GF-D8 (cell line): ENCODE measurements around the gene CNGB1.
"Not testable (repeated sequence)": the region's sequence is repeated elsewhere in the genome, so short reads cannot be mapped to it uniquely, and the experiment has no call there.

Experiments
- DNase-seq: peaks from one replicate; lab custom pipeline; 2025; lab: John Stamatoyannopoulos, UW

CNGB1 gene

DNA sequence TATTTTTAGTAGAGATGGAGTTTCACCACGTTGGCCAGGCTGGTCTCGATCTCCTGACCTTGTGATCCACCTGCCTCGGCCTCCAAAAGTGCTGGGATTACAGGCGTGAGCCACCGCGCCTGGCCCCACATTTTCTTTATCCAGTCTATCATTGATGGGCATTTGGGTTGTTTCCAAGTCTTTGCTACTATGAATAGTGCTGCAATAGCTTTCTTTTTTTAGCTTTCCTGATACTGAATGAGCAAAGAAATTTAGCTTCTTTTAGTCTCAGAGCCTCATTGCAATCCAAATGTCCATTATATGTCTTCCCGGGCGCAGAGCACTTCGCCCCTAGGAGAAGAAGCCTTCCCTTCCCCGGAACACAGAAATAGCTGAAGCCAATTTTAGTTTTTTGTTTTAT is 112.9 kb downstream of the CNGB1 start:
- DNase-seq, result not testable (repeated sequence)

DNA sequence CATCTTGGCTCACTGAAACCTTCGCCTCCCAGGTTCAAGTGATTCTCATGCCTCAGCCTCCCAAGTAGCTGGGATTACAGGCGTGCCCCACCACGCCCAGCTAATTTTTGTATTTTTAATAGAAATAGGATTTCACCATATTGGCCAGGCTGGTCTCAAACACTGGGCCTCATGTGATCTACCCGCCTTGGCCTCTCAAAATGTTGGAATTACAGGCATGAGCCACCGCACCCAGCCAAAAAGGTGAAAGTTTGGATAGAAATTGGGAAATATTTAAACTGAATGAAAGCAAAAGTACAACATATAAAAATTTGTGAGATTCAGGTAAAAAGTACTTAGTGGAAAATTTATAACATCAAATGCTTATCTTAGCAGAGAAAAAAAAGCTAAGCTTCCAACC is 115.7 kb downstream of the CNGB1 start:
- no peak for DNase-seq

DNA sequence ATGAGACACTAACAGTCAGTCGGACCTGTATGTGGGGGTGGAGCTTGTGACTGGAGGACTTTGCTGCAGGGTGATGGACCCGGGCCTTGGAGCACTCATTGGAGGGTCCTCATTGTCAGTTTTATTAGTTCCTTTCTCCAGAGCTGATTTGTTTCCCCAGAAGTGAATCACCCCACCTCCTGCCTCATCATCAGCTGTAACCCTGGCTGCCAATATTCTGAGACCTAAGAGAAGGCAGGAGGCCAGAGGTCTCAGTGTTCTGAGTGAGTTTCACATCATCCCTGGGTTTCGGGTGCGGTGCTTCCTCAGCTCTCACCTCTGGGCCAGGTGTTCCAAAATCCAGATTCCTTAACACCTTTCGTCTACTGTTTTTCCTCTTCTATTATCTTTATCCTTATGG is 118.7 kb downstream of the CNGB1 start:
- no peak for DNase-seq

DNA sequence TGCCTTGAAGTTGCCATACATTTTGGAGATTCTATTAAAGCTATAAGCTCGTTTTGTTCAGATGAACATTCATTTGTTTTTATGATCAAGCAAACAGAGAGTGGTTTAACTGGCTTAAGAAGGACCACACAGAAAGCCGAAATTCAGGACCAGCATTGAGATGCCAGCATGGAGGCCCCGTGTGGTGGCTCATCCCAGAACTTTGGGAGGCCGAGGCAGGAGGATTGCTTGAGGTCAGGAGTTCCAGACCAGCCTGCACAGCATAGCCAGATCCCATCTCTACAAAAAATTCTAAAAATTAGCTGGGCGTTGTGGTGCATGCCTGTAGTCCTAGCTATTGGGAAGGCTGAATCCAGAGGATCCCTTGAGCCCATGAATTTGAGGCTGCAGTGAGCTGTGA is 122.7 kb downstream of the CNGB1 start:
- DNase-seq, result no peak

DNA sequence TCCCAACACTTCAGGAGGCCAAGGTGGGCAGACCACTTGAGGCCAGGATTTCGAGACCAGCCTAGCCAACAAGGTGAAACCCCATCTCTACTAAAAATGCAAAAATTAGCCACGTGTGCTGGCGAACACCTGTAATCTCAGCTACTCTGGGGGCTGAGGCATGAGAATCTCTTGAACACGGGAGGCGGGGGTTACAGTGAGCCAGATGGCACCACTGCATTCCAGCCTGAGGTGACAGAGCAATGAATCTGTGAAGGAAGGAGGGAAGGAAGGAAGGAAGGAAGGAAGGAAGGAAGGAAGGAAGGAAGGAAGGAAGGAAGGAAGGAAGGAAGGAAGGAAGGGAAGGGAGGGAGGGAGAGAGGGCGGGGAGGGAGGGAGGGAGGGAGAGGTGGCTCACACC is 124.0 kb downstream of the CNGB1 start:
- not testable (repeated sequence) for DNase-seq

DNA sequence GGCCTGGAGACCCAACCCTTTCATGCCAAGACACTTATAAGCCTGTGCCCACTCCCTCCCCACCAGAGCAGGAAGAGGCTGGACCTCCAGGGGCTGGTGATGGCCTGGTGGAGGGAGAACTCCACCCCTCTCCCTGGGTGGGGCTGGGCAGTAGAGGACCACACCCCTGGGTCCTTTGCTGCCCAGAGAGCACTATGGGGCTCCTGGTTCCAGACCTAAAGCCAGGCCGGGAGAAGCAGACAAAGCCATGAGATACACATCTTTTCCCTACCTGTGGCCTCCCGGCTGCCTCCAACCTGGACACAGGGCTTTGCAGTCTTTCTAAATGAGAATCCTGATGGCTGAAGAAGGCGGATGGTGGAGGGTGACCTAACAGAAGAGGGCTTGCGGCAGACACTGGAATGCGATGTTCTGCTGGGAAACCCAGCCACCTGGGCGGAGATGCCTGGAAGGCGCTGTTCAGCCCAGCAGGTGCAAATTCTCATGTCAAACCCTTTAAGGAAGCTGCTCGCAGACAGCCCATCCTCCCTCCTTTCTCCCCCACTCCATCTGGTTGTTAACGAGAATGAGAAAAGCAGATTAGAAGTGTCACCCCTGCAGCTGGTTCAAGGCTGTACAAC is 124.7 kb downstream of the CNGB1 start:
- DNase-seq, result no peak

DNA sequence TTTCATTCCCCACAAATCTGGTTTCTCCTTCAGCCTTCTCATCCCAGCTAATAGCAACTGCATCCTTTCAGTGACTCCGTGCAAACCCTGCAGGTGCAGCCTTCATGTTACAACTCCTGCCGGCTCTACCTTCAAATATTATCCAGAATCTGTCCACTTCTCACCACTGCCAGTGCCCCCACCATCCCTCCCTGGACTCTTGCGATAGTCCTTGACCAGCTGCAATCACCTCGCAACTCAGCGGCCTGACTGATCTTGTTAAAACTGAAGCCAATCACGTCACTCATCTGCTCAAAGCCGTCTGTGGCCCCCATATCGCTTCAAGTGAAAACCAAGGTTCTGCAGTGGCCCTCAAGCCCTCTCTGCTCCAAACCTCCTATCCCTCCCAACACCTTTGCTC is 125.8 kb downstream of the CNGB1 start:
- no peak for DNase-seq

DNA sequence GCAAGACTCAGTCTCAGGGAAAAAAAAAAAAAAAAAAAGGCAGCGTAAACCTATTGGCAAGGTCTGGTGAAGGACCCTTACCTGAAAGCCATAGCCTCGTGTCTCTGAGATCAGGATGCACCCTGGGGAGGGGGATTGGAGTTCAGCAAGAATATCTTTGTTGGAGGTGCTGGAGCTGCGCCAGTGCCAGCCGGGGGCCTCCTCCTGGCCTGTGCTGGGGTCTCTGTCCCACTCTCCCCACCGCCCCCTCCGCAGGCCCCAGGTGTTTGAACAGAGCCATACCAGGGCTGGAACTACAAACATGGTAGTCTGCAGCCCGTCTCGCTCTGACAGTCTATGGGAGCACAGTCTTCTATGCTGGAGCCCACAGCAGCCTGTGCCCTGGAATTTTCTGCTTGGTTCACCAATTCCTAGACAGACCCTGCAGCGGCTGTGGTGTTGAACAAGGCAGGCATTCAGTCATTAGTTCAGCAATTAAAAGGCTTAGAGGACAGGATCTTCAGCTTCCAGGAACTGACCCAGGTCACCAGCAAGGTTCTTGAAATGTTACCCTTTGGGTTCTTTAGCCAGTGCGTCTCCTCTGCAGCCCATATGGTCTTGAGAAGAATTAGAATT is 126.4 kb downstream of the CNGB1 start:
- DNase-seq, result no peak

DNA sequence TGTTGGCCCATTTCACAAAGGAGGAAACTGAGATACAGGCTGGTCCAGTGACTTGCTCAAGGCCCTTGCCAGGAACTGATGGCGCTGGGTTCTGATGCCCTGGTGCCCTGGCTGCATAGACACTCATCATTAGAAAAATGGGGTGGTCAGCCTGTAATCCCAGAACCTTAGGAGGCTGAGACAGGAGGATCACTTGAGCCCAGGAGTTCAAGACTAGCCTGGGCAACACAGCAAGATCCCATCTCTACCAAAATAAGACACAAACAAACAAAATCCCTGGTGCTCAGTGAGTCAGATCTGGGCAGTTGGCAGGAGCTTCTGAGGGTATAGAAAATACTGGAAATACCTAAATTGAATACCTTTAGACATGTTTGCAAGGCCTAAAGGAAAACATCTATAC is 127.5 kb downstream of the CNGB1 start:
- DNase-seq, result no peak

DNA sequence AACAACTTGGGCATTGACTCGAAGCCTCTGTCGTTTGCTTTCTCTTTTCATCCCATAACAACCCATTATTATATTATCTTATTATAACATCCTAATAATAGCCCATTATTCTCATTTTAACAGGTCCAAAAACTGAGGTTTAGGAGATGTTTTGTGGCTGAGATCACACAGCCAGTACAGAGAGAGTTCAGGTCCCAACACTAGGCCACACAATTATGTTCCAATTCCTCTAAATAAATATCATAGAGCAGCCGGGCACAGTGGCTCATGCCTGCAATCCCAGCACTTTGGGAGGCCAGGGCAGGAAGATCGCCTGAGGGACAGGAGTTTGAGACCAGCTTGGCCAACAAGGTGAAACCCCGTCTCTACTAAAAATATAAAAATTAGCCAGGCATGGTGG is 128.3 kb downstream of the CNGB1 start:
- no peak for DNase-seq

DNA sequence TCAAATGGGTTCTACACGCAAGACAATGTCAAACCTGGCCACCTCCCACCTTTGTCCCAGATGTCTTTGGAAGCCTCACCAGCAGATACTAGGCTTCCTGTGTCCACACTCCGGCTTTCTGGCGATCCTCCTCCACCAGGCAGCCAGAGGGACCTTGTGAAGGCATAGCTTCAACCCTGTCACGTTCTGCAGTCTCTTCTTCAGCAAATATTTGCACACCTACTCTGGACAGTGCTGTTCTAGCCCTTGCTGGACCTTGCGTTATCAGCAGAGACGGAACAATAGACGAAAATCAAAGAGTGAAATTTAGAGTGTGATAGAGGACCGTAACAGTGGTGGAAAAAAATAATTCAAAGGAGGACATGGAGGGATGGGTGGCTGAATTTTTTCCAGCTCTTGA is 130.1 kb downstream of the CNGB1 start:
- DNase-seq, result no peak

DNA sequence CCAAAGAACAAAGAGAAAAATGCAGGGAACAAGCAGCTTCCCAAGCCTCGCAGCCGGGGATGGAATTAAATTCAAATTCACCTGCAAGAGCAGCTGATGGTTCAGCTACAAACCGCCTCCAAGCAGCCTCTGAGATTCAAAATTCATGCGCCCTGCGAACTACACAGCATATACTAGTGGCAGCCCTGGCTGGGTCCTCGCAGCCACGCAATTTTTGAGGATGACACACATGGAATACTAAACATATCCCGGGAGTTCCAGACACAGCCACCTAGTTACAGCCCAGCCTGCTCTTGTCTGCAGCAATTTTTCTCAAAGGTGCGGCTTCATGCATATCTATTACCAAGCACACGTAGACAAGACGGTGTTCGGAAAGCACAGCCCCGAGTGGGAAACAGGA is 132.8 kb downstream of the CNGB1 start:
- no peak for DNase-seq

DNA sequence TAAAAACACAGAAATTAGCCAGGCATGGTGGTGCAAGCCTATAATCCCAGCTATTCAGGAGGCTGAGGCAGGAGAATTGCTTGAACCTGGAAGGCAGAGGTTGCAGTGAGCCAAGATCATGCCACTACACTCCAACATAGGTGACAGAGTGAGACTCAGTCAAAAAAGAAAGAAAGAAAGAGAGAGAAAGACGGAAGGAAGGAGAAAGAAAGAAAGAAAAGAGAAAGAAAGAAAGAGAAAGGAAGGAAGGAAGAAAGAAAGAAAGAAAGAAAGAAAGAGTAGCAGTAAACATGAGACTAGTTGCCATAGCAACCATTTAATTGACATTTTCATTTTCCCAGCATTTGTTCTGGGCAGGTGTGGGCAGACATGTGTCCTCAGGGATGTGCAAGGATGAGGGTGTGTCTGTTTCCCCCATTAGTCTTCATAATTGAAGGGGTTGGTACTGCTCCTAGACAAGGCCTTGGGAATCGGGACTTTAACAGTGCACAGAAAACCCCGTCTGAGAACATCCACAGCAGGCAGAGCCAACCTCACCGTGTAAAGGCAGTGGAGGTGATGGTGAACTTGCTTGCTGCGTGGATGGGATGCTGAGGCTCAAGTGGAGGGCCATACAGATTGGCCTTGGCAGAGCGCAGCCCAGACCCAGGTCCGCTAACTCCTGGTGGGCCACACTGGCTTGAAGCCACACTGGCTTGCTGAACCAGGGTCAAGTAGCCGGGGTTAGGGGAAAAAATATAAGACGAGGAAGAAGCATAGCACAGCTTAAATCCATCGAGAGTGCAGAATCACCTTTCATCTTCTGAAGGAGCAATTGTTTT is 133.4 kb downstream of the CNGB1 start:
- DNase-seq, result no peak

DNA sequence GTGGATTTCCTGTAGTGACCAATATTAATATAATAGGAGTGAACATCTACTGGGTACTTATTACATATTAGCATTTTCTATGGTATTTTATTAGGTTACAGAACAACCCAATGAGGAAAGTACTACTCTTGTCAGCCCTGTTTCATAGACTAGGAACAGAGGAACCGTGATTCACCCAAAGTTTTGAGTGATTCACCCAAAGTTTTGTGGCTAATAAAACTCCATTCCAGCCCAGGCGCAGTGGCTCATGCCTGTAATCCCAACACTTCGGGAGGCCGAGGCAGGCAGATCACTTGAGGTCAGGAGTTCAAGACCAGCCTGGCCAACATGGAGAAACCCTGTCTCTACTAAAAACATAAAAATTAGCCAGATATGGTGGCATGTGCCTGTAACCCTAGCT is 135.5 kb downstream of the CNGB1 start:
- not testable (repeated sequence) for DNase-seq

DNA sequence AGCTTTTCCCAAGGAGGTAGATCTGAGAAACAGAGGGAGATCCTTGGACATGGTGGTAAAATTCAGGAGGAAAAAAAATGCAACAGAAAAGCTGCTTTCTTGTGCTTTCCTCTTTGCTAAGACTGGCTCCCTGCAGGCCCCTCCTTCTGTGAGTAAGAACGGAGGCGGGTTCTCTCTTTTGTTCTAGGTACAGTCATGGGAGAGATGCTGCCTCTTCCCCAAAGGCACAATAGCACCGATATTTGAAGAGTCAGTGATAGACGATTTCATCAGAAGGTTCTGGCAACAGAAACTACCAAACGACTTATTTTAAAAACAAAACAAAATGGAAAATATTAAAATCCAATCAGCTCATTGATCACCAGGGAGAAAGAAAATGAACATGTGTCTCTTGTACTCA is 136.0 kb downstream of the CNGB1 start:
- no peak for DNase-seq
